Fibroblast of mammary gland (primary cell): ENCODE results near the gene DR1.
A peak's percentile ranks its signal among the peaks of the same experiment; 100 is the strongest.
"Not testable (repeated sequence)": the region's sequence is repeated elsewhere in the genome, so short reads cannot be mapped to it uniquely, and the experiment has no call there.

Experiments used
- DNase-seq: peaks from one replicate; pipeline ENCODE4 v3.0.0-alpha.2; 2010; ENCODE audit warnings: low read depth
- H3K4me3 ChIP-seq: 2 replicates; pipeline ENCODE4 v1.5.1; 2011; ENCODE audit warnings: low read depth, mild to moderate bottlenecking, low read length, moderate library complexity; ENCODE audit not compliant: control insufficient read depth
- CTCF ChIP-seq: conservative IDR thresholded peaks from 2 replicates; pipeline ENCODE4 v1.5.1; 2011; ENCODE audit warnings: low read depth, low read length, inconsistent platforms; ENCODE audit not compliant: control insufficient read depth, insufficient read depth

Gene DR1

GRCh38 chr1:93347334-93347899, 1.7 kb downstream of the DR1 start:
- H3K4me3 ChIP-seq = peak overlapping the region; percentile 95
- TF ChIP-seq CTCF = no peak
- no peak for DNase-seq

GRCh38 chr1:93348104-93348728, 2.5 kb downstream of the DR1 start:
- H3K4me3 ChIP-seq = peak overlapping the region; percentile 95
- no peak for DNase-seq
- TF ChIP-seq CTCF = no peak

GRCh38 chr1:93349231-93350135, 3.8 kb downstream of the DR1 start:
- H3K4me3 ChIP-seq = peak overlapping the region; percentile 95
- DNase-seq = peak; percentile 57
- no peak for TF ChIP-seq CTCF

DNA sequence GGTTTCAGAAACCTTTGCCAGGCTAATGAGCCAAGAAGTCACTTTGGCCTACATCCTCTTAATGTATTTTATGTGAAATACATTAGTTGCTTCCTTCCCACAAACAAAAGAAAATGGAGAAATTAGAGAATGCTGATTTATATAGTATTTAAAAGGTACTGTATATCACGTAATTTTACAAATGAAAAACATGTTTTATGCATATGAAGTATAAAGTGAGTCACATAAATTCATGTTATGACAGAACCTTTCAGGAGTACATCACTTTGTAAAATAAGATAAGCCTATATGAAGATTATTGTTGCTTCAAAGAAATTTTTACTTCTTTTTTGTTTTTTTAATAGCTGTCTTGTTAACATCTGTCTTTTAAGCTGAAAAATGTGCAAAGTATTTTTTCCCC, 4.6 kb downstream of the DR1 start:
- DNase-seq = no peak
- no peak overlapping the region for H3K4me3 ChIP-seq
- TF ChIP-seq CTCF = no peak

DNA sequence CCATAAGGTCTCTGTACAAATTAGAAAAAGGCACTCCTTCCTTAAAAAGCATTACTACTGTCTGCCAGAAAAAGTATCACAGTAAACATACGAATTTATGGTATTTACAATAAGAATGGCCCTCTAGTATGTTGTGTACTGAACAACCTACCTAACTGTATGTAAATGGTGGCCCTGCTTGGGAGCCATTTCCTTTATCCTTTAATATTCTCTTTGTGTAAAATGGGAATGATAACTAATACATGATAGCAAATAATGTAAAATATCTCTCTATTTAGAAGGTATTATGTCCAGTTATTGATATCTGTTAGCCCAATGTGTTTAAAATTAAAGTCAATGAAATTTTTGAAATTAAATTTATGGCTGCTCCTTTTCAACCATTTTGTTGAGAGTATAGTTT, 5.2 kb downstream of the DR1 start:
- no peak overlapping the region for H3K4me3 ChIP-seq
- TF ChIP-seq CTCF = no peak
- DNase-seq = no peak

GRCh38 chr1:93351346-93351745, 5.6 kb downstream of the DR1 start:
- H3K4me3 ChIP-seq, DNase-seq: not testable (repeated sequence)

DNA sequence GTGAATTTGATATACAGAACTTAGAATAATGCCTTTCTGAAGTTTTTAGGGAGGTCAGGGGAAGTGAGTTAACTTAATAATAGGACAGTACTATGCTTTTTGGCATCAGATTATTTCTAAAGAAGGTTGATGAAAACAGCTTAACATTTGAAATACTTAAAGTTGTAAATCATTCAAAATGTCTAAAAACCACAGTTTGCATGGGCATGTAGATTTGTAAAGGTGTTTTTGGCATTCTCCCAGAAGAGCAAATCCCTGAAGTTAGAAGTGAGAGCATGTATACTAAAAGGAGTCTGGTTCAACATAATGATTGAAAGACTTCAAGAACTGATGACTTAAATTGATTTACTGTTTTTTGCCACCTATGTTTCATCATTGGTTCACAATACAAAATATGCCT, 6.7 kb downstream of the DR1 start:
- no peak for TF ChIP-seq CTCF
- DNase-seq = no peak
- H3K4me3 ChIP-seq = no peak overlapping the region
